Measurements from ENCODE around the gene ROR2. TPM values are rescaled to one million over a fixed set of nuclear protein-coding genes. Genes with fewer than 3 reads are reported as not detected.

Gene ROR2
- total RNA-seq, 3 donors from 2014 or later (not counting 1 experiment from before 2014, with no cell fraction given): 1.7 TPM; not detected in 2

- Mint-ChIP-seq H3K4me1 (peaks cover 4 to 13% of the 10 kb centered on the region in 2 donors), H3K9me3 (no peaks in the 10 kb centered on the region), H3K27ac (no peak overlapping the region), H3K36me3 (no peaks in the 10 kb centered on the region), H3K27me3 (ENCODE audit: low read depth in 2 of 2) (peaks cover 8% of the 10 kb centered on the region in 2 donors), H3K4me3 (no peak overlapping the region)
- no peaks in the 10 kb centered on the region for H3K4me1 ChIP-seq (ENCODE audit: control insufficient read depth, insufficient read depth, low read length)
- no peak overlapping the region for H3K27ac ChIP-seq (ENCODE audit: low read length)
- peak; percentile 64 to 70 for DNase-seq
- H3K9me3 ChIP-seq (ENCODE audit: control insufficient read depth, insufficient read depth, low read length): no peaks in the 10 kb centered on the region
- 37% methylated on average over 12 of the region's 14 CpGs for WGBS (ENCODE audit: insufficient coverage)
- H3K27me3 ChIP-seq (ENCODE audit: control insufficient read depth, insufficient read depth, low read length): no peaks in the 10 kb centered on the region
- ATAC-seq: peak; percentile 52 to 77 (median 72)
- intact Hi-C loops (cut with micrococcal nuclease): no loop called here
- H3K4me3 ChIP-seq (ENCODE audit: low read length): no peak overlapping the region
- no peaks in the 10 kb centered on the region for H3K36me3 ChIP-seq (ENCODE audit: control insufficient read depth, insufficient read depth, low read length)
- peak; percentile 96 for TF ChIP-seq CTCF (IDR thresholded peaks at IDR 0.05)
These were observed 215.6 kb downstream of the ROR2 start for GRCh38 chr9:91734371-91734981.

- Histone ChIP-seq H3K4me1 (ENCODE audit: control insufficient read depth, insufficient read depth, low read length) (no peaks in the 10 kb centered on the region), H3K4me3 (ENCODE audit: low read length) (no peak overlapping the region), H3K9me3 (ENCODE audit: control insufficient read depth, insufficient read depth, low read length) (no peaks in the 10 kb centered on the region), H3K36me3 (ENCODE audit: control insufficient read depth, insufficient read depth, low read length) (no peaks in the 10 kb centered on the region), H3K27me3 (ENCODE audit: control insufficient read depth, insufficient read depth, low read length) (no peaks in the 10 kb centered on the region), H3K27ac (ENCODE audit: low read length) (no peak overlapping the region)
- no peak overlapping the region for H3K27ac Mint-ChIP-seq
- H3K4me3 Mint-ChIP-seq: no peak overlapping the region
- H3K27me3 Mint-ChIP-seq (ENCODE audit: low read depth in 2 of 2): peaks cover 8% of the 10 kb centered on the region in 2 donors
- no peak for ATAC-seq
- DNase-seq: no peak
- peaks cover 4 to 13% of the 10 kb centered on the region in 2 donors for H3K4me1 Mint-ChIP-seq
- no peak for TF ChIP-seq CTCF (IDR thresholded peaks at IDR 0.05)
- no peaks in the 10 kb centered on the region for H3K36me3 Mint-ChIP-seq
- whole genome bisulfite sequencing (ENCODE audit: insufficient coverage): 97% methylated on average over 45 of the region's 46 CpGs
- intact Hi-C loops (cut with micrococcal nuclease): no loop called here
- H3K9me3 Mint-ChIP-seq: no peaks in the 10 kb centered on the region
These were observed 216.9 kb downstream of the ROR2 start for GRCh38 chr9:91733006-91733624.

- Histone ChIP-seq H3K9me3 (ENCODE audit: control insufficient read depth, insufficient read depth, low read length) (no peaks in the 10 kb centered on the region), H3K27me3 (ENCODE audit: control insufficient read depth, insufficient read depth, low read length) (no peaks in the 10 kb centered on the region), H3K36me3 (ENCODE audit: control insufficient read depth, insufficient read depth, low read length) (no peaks in the 10 kb centered on the region), H3K4me3 (ENCODE audit: low read length) (no peak overlapping the region), H3K27ac (ENCODE audit: low read length) (no peak overlapping the region), H3K4me1 (ENCODE audit: control insufficient read depth, insufficient read depth, low read length) (no peaks in the 10 kb centered on the region)
- Mint-ChIP-seq H3K27me3 (ENCODE audit: low read depth in 2 of 2) (peaks cover 8% of the 10 kb centered on the region in 2 donors), H3K9me3 (no peaks in the 10 kb centered on the region), H3K36me3 (no peaks in the 10 kb centered on the region), H3K4me1 (peaks cover 4 to 13% of the 10 kb centered on the region in 2 donors), H3K4me3 (no peak overlapping the region), H3K27ac (no peak overlapping the region)
- TF ChIP-seq CTCF (IDR thresholded peaks at IDR 0.05): no peak
- 86% methylated on average over 21 of the region's 21 CpGs for WGBS (ENCODE audit: insufficient coverage)
- ATAC-seq (no peak), DNase-seq (no peak)
- intact Hi-C loops (cut with micrococcal nuclease): no loop called here
These were observed 217.6 kb downstream of the ROR2 start for GRCh38 chr9:91732187-91733005.

Data from natural killer cell (primary cell).